ENCODE results near the gene RAD51B.

GRCh38 chr14:68716698-68717097 is 897.1 kb downstream of the RAD51B start:
- TF ChIP-seq EZH2 (IDR thresholded peaks at IDR 0.05) (no peak), POLR2AphosphoS5 (IDR thresholded peaks at IDR 0.05; ENCODE audit: borderline replicate concordance, low read depth, low read length) (no peak)
